HL-60 (cell line): ENCODE results near the gene SUPT7L.

Experiments
- DNase-seq, 2 experiments: peaks; one replicate each; pipeline ENCODE4 v3.0.0-alpha.2; 2010 to 2020; ENCODE audit warnings: low read depth in 1 of 2, low spot score in 1 of 2
- H3K27ac ChIP-seq: fragments of 250-450 bp; sonication (Bioruptor Pico); replicated peaks from 2 replicates; pipeline ENCODE4 v1.5.1; 2020; ENCODE audit warnings: mild to moderate bottlenecking, moderate library complexity
- H3K27me3 ChIP-seq: fragments of 250-450 bp; sonication (Bioruptor Pico); 2 replicates; pipeline ENCODE4 v1.5.1; 2021; ENCODE audit warnings: mild to moderate bottlenecking, moderate library complexity; ENCODE audit not compliant: insufficient read depth, poor library complexity, severe bottlenecking
- H3K4me3 ChIP-seq: replicated peaks from 2 replicates; pipeline ENCODE4 v1.5.1; 2011; ENCODE audit warnings: mild to moderate bottlenecking, control low read depth, low read length; ENCODE audit not compliant: insufficient read depth
- CTCF ChIP-seq: IDR thresholded peaks from one replicate; pipeline ENCODE4 v1.5.1; 2011; ENCODE audit warnings: low read length, control low read depth, inconsistent platforms; ENCODE audit not compliant: insufficient read depth
- GABPA ChIP-seq: IDR thresholded peaks from 2 replicates; pipeline ENCODE4 v1.6.1; 2012; ENCODE audit warnings: low read depth
- POLR2AphosphoS5 ChIP-seq: IDR thresholded peaks from 2 replicates; pipeline ENCODE4 v1.6.1; 2012; ENCODE audit warnings: low read depth
- REST ChIP-seq: IDR thresholded peaks from 2 replicates; pipeline ENCODE4 v1.6.1; 2012; ENCODE audit warnings: low read depth; ENCODE audit not compliant: insufficient replicate concordance
- SPI1 ChIP-seq: IDR thresholded peaks from 2 replicates; pipeline ENCODE4 v1.6.1; 2012; ENCODE audit warnings: low read depth, mild to moderate bottlenecking, borderline replicate concordance

The SUPT7L gene

GRCh38 chr2:27645197-27645596 lies 18.2 kb downstream of the SUPT7L start:
- Histone ChIP-seq H3K27me3 (no peaks in the 10 kb centered on the region), H3K27ac (no peak overlapping the region), H3K4me3 (no peak overlapping the region)
- TF ChIP-seq SPI1, result no peak
- TF ChIP-seq CTCF, result no peak
- no peak for TF ChIP-seq POLR2AphosphoS5
- TF ChIP-seq REST, result no peak
- no peak for TF ChIP-seq GABPA
- DNase-seq, result no peak

- no peak for TF ChIP-seq REST
- no peak for TF ChIP-seq POLR2AphosphoS5
- TF ChIP-seq CTCF, result no peak
- no peak for TF ChIP-seq GABPA
- no peak for TF ChIP-seq SPI1
- Histone ChIP-seq H3K27ac (no peak overlapping the region), H3K4me3 (no peak overlapping the region), H3K27me3 (no peaks in the 10 kb centered on the region)
- DNase-seq, result no peak
These were observed 22.6 kb downstream of the SUPT7L start for GRCh38 chr2:27640722-27641245.

GRCh38 chr2:27638709-27639108 lies 24.7 kb downstream of the SUPT7L start:
- DNase-seq, result no peak
- H3K27ac ChIP-seq, result no peak overlapping the region

More at GRCh38 chr2:27638709-27639108, 24.7 kb downstream of the SUPT7L start:
- Histone ChIP-seq H3K27me3 (no peaks in the 10 kb centered on the region), H3K4me3 (no peak overlapping the region)
- TF ChIP-seq POLR2AphosphoS5, result no peak
- no peak for TF ChIP-seq GABPA
- TF ChIP-seq REST, result no peak
